H1 (cell line): ENCODE results near the gene DPEP1. TPM values are rescaled to one million over a fixed set of nuclear protein-coding genes. Genes with fewer than 3 reads are reported as not detected.

Experiments used
- ATF3 ChIP-seq: IDR thresholded peaks from 2 replicates; pipeline ENCODE4 v1.6.1; 2011; ENCODE audit warnings: low read depth, mild to moderate bottlenecking, low read length; ENCODE audit not compliant: insufficient read depth
- CEBPB ChIP-seq: IDR thresholded peaks from 2 replicates; pipeline ENCODE4 v1.6.1; 2012; ENCODE audit warnings: low read depth, low read length
- CREB1 ChIP-seq: IDR thresholded peaks from 2 replicates; pipeline ENCODE4 v1.6.1; 2012; ENCODE audit warnings: inconsistent platforms
- CTBP2 ChIP-seq: IDR thresholded peaks from 2 replicates; pipeline ENCODE4 v1.7.0; 2011; ENCODE audit warnings: borderline replicate concordance, mild to moderate bottlenecking, moderate library complexity, mixed read lengths, low read length; ENCODE audit not compliant: insufficient read depth, insufficient read length
- GTF2F1 ChIP-seq: IDR thresholded peaks from 2 replicates; pipeline ENCODE4 v1.6.1; 2012; ENCODE audit warnings: low read depth, low read length, improper control_type of control experiment, borderline replicate concordance
- JUN ChIP-seq: IDR thresholded peaks from 2 replicates; pipeline ENCODE4 v1.6.1; 2011; ENCODE audit warnings: low read depth, mild to moderate bottlenecking, improper control_type of control experiment, low read length
- JUND ChIP-seq: IDR thresholded peaks from 2 replicates; pipeline ENCODE4 v1.6.1; 2011; ENCODE audit warnings: mild to moderate bottlenecking, improper control_type of control experiment, low read length
- KDM1A ChIP-seq: fragments of 200-600, 300-600 bp; sonication (generic); IDR thresholded peaks from 2 replicates; pipeline ENCODE4 v1.7.1; 2016; ENCODE audit warnings: mild to moderate bottlenecking, low read length, borderline replicate concordance
- NANOG ChIP-seq: IDR thresholded peaks from 2 replicates; pipeline ENCODE4 v1.6.1; 2011; ENCODE audit warnings: low read length, low read depth, mild to moderate bottlenecking, inconsistent platforms; ENCODE audit not compliant: insufficient read depth, poor library complexity, severe bottlenecking
- NRF1 ChIP-seq: IDR thresholded peaks from 2 replicates; pipeline ENCODE4 v1.6.1; 2011; ENCODE audit warnings: mild to moderate bottlenecking, low read depth, low read length, improper control_type of control experiment
- POLR2A ChIP-seq, 2 experiments: IDR thresholded peaks; 1 replicate in 1 of 2; 2 replicates in 1 of 2; pipeline ENCODE4 v1.6.1; 2011; ENCODE audit warnings: low read depth in 2 of 2, low read length in 2 of 2, mild to moderate bottlenecking in 2 of 2; ENCODE audit errors: control extremely low read depth in 1 of 2
- RBBP5 ChIP-seq: IDR thresholded peaks from 2 replicates; pipeline ENCODE4 v1.7.1; 2012; ENCODE audit warnings: low read depth, mild to moderate bottlenecking, inconsistent platforms, low read length, moderate library complexity, borderline replicate concordance
- RFX5 ChIP-seq: IDR thresholded peaks from 2 replicates; pipeline ENCODE4 v1.6.1; 2011; ENCODE audit warnings: low read depth, low read length, improper control_type of control experiment, borderline replicate concordance
- RXRA ChIP-seq: IDR thresholded peaks from 2 replicates; pipeline ENCODE4 v1.6.1; 2011; ENCODE audit warnings: low read depth, mild to moderate bottlenecking, low read length, moderate library complexity; ENCODE audit not compliant: insufficient read depth
- SIRT6 ChIP-seq: IDR thresholded peaks from one replicate; pipeline ENCODE4 v1.7.1; 2012; ENCODE audit warnings: low read length, inconsistent platforms
- SP1 ChIP-seq: IDR thresholded peaks from 2 replicates; pipeline ENCODE4 v1.6.1; 2011; ENCODE audit warnings: low read depth, low read length
- SP2 ChIP-seq: IDR thresholded peaks from 2 replicates; pipeline ENCODE4 v1.6.1; 2012; ENCODE audit warnings: mild to moderate bottlenecking, low read length, inconsistent platforms
- TCF12 ChIP-seq: IDR thresholded peaks from 2 replicates; pipeline ENCODE4 v1.6.1; 2011; ENCODE audit warnings: low read depth, mild to moderate bottlenecking, low read length
- YY1 ChIP-seq: IDR thresholded peaks from 2 replicates; pipeline ENCODE4 v1.6.1; 2011; ENCODE audit warnings: low read depth, mild to moderate bottlenecking, low read length
- polyA plus RNA-seq, 7 experiments: library from polyadenylated mRNA; depleted of rRNA in 3 of 7; stranded (reverse) in 5 of 7; unstranded in 2 of 7; fragments of >200 nt in 5 of 7; fragments of 200-250 nt in 2 of 7; gene quantifications; 1 replicate in 5 of 7; 2 replicates in 1 of 7; 4 replicates in 1 of 7; pipeline versions ENCODE4 v1.2.1 to v1.2.3, GENCODE V29; 2011 to 2013; ENCODE audit warnings: missing spikeins in 2 of 7, mixed read lengths in 2 of 7
- total RNA-seq: library from RNA; stranded (reverse); fragmentation: NEBNext Ultra II Directional; extraction: Animal tissue kit (Norgen Biotek cat#: 25700); gene quantifications from 2 replicates; pipeline ENCODE4 v1.2.1, GENCODE V29; 2021
- TF ChIP-seq, protein P1 (sequence below): IDR thresholded peaks from 2 replicates; pipeline ENCODE4 v1.6.1; 2012; ENCODE audit warnings: inconsistent platforms
- TF ChIP-seq, protein P2 (sequence below): IDR thresholded peaks from 2 replicates; pipeline ENCODE4 v1.6.1; 2012; ENCODE audit warnings: inconsistent platforms
- TF ChIP-seq, protein P3 (sequence below), 3 experiments: IDR thresholded peaks; 1 replicate in 2 of 3; 2 replicates in 1 of 3; pipeline versions ENCODE4 v1.5.1 to v1.6.1; 2011; ENCODE audit warnings: low read length in 3 of 3, mild to moderate bottlenecking in 3 of 3, inconsistent platforms in 2 of 3, low read depth in 1 of 3, moderate library complexity in 1 of 3; ENCODE audit not compliant: insufficient read depth in 1 of 3; ENCODE audit errors: control extremely low read depth in 1 of 3

The DPEP1 gene
- total and polyA plus RNA-seq, 2 of the 8 experiments (the other 6 are each of a cell fraction or from before 2014, with no cell fraction given) = 2.8 to 3.1 TPM

DNA sequence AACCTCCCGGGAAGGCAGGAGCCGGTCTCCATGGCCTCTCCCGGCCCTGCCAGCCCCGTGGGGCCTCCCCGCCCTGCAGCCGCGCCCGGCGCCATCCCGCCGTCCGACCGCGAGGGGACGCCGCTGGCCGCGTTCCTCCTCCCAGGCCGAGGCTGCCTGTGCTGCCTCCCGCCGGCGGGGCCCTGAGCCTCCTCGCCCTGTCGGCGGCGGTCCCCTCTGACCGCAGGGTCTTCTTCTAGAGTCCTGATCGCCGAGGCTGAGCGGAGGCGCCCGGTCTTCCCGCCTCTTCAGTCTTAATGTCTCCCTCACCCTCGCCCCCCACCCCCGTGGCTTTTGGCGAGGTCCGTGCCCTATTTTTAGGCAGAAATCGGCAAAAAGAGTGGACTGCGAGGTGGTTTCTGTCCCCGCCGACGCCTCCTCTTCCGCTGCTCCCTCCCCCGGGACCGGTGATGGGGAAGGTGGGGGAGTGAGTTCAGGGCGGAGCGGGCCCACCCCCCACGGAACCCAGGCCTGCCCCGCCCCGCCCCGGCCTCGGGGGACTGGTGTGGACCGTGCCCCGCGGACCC is 38.7 kb upstream of the DPEP1 start (continued):
- TF ChIP-seq KDM1A = peak; percentile 83
- no peak for TF ChIP-seq SP1
- TF ChIP-seq, protein P1, sequence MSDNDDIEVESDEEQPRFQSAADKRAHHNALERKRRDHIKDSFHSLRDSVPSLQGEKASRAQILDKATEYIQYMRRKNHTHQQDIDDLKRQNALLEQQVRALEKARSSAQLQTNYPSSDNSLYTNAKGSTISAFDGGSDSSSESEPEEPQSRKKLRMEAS = peak; percentile 35; the same call in 1 of the 2 replicates
- TF ChIP-seq RFX5 = no peak
- TF ChIP-seq ATF3 = no peak
- no peak for TF ChIP-seq SP2
- TF ChIP-seq NANOG = no peak
- peak; percentile 89 for TF ChIP-seq RBBP5
- no peak for TF ChIP-seq GTF2F1
- TF ChIP-seq CTBP2 = no peak
- TF ChIP-seq SIRT6 = no peak
- TF ChIP-seq JUN = no peak
- no peak for TF ChIP-seq NRF1
- TF ChIP-seq, protein P2, sequence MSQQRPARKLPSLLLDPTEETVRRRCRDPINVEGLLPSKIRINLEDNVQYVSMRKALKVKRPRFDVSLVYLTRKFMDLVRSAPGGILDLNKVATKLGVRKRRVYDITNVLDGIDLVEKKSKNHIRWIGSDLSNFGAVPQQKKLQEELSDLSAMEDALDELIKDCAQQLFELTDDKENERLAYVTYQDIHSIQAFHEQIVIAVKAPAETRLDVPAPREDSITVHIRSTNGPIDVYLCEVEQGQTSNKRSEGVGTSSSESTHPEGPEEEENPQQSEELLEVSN = no peak
- TF ChIP-seq POLR2A (IDR thresholded peaks at IDR 0.05; ENCODE audit: control extremely low read depth in 1 of 2, low read depth in 2 of 2, low read length in 2 of 2) = no peak
- TF ChIP-seq, protein P3, sequence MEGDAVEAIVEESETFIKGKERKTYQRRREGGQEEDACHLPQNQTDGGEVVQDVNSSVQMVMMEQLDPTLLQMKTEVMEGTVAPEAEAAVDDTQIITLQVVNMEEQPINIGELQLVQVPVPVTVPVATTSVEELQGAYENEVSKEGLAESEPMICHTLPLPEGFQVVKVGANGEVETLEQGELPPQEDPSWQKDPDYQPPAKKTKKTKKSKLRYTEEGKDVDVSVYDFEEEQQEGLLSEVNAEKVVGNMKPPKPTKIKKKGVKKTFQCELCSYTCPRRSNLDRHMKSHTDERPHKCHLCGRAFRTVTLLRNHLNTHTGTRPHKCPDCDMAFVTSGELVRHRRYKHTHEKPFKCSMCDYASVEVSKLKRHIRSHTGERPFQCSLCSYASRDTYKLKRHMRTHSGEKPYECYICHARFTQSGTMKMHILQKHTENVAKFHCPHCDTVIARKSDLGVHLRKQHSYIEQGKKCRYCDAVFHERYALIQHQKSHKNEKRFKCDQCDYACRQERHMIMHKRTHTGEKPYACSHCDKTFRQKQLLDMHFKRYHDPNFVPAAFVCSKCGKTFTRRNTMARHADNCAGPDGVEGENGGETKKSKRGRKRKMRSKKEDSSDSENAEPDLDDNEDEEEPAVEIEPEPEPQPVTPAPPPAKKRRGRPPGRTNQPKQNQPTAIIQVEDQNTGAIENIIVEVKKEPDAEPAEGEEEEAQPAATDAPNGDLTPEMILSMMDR (IDR thresholded peaks at IDR 0.05; ENCODE audit: control extremely low read depth in 1 of 3, insufficient read depth in 1 of 3, low read depth in 1 of 3, low read length in 3 of 3) = peak; percentile 84 to 97 (median 96)
- peak; percentile 15; the same call in 1 of the 2 replicates for TF ChIP-seq CREB1
- peak; percentile 74; the same call in 1 of the 2 replicates for TF ChIP-seq YY1
- no peak for TF ChIP-seq TCF12
- TF ChIP-seq JUND = no peak
- TF ChIP-seq CEBPB = no peak
- no peak for TF ChIP-seq RXRA
